H1 (cell line): Measurements from ENCODE around the gene MAP3K3. TPM values are rescaled to one million over a fixed set of nuclear protein-coding genes. Genes with fewer than 3 reads are reported as not detected.

Experiments
- CTCF ChIA-PET: fragments of 300-600 bp; sonication (Branson Sonifier 250); formaldehyde crosslinking; loops from one replicate; lab custom pipeline; 2021; ENCODE audit not compliant: partially characterized antibody; lab: Charles Lee
- POLR2A ChIA-PET: fragments of 300-600 bp; sonication (Branson Sonifier 250); formaldehyde crosslinking; loops from one replicate; lab custom pipeline; 2021; ENCODE audit warnings: inconsistent platforms; ENCODE audit not compliant: partially characterized antibody; lab: Charles Lee
- DNase-seq, 2 experiments: peaks; one replicate each; pipeline versions ENCODE4 v3.0.0 to v3.0.0-alpha.2; 2010 to 2022; ENCODE audit warnings: low spot score in 2 of 2, low read depth in 1 of 2, mixed read lengths in 1 of 2
- FAIRE-seq: peaks from 2 replicates; lab custom pipeline; 2011; peaks lifted over from hg19 to GRCh38; lab: Jason Lieb, UNC
- H2AFZ ChIP-seq: 2 replicates; pipeline ENCODE4 v1.8.1; 2012; ENCODE audit warnings: low read length, inconsistent platforms
- H2AK5ac ChIP-seq: 2 replicates; pipeline ENCODE4 v1.6.1; 2013; ENCODE audit warnings: low read depth, low read length
- H2BK120ac ChIP-seq: replicated peaks from 2 replicates; pipeline ENCODE3; 2013; ENCODE audit warnings: low read depth, low read length, inconsistent platforms
- H2BK12ac ChIP-seq: 2 replicates; pipeline ENCODE4 v1.6.1; 2013; ENCODE audit warnings: low read depth, low read length
- H2BK15ac ChIP-seq: 2 replicates; pipeline ENCODE4 v1.6.1; 2013; ENCODE audit warnings: low read length
- H2BK20ac ChIP-seq: 2 replicates; pipeline ENCODE4 v1.6.1; 2013; ENCODE audit warnings: low read length
- H2BK5ac ChIP-seq: 2 replicates; pipeline ENCODE4 v1.6.1; 2013; ENCODE audit warnings: low read depth, low read length
- H3K14ac ChIP-seq: 2 replicates; pipeline ENCODE4 v1.6.1; 2013; ENCODE audit warnings: inconsistent platforms; ENCODE audit not compliant: insufficient read length
- H3K18ac ChIP-seq: 2 replicates; pipeline ENCODE4 v1.6.1; 2013; ENCODE audit warnings: low read length; ENCODE audit errors: extremely low read depth
- H3K23ac ChIP-seq: 2 replicates; pipeline ENCODE4 v1.6.1; 2013; ENCODE audit warnings: inconsistent platforms; ENCODE audit not compliant: insufficient read length
- H3K23me2 ChIP-seq: 2 replicates; pipeline ENCODE4 v1.6.1; 2013; ENCODE audit warnings: low read depth, low read length
- H3K27ac ChIP-seq: 2 replicates; pipeline ENCODE4 v1.6.1; 2011; ENCODE audit warnings: low read depth, low read length, inconsistent platforms
- H3K27me3 ChIP-seq, 4 experiments: replicated peaks in 1 of 4; 1 replicate in 1 of 4; 2 replicates in 3 of 4; pipeline versions ENCODE4 v1.6.1 to v1.8.1; 2011 to 2013; ENCODE audit warnings: low read length in 3 of 4, mild to moderate bottlenecking in 3 of 4, inconsistent platforms in 2 of 4, mixed read lengths in 2 of 4, moderate library complexity in 1 of 4; ENCODE audit not compliant: control insufficient read depth in 3 of 4, insufficient read depth in 3 of 4; ENCODE audit errors: extremely low read depth in 1 of 4
- H3K36me3 ChIP-seq, 4 experiments: 2 replicates each; pipeline versions ENCODE4 v1.6.1 to v1.8.1; 2011 to 2013; ENCODE audit warnings: mild to moderate bottlenecking in 4 of 4, low read length in 3 of 4, moderate library complexity in 2 of 4, control low read depth in 1 of 4, inconsistent platforms in 1 of 4; ENCODE audit not compliant: insufficient read depth in 4 of 4, control insufficient read depth in 2 of 4
- H3K4ac ChIP-seq: replicated peaks from 2 replicates; pipeline ENCODE3; 2013; ENCODE audit warnings: low read length, low read depth, mixed read lengths, inconsistent platforms; ENCODE audit not compliant: insufficient read length
- H3K4me1 ChIP-seq, 4 experiments: replicated peaks in 1 of 4; 1 replicate in 1 of 4; 2 replicates in 3 of 4; pipeline versions ENCODE4 v1.6.1 to v1.8.1; 2011 to 2013; ENCODE audit warnings: low read length in 3 of 4, inconsistent platforms in 2 of 4, mixed read lengths in 1 of 4; ENCODE audit not compliant: insufficient read depth in 4 of 4, control insufficient read depth in 3 of 4
- H3K4me2 ChIP-seq, 2 experiments: 2 replicates each; pipeline versions ENCODE4 v1.6.1 to v1.8.1; 2011 to 2013; ENCODE audit warnings: low read depth in 2 of 2, low read length in 2 of 2, control low read depth in 1 of 2, inconsistent platforms in 1 of 2, mild to moderate bottlenecking in 1 of 2; ENCODE audit not compliant: insufficient read depth in 1 of 2
- H3K4me3 ChIP-seq, 4 experiments: fragments of 200-600, 300-600 bp in 1 of 4; sonication (generic), shearing (Covaris generic), sonication (Bioruptor Twin) in 1 of 4; 2 replicates each; pipeline versions ENCODE4 v1.5.1 to v1.8.1; 2011 to 2016; ENCODE audit warnings: low read length in 4 of 4, low read depth in 3 of 4, control low read depth in 2 of 4, inconsistent platforms in 2 of 4, mild to moderate bottlenecking in 2 of 4, mixed read lengths in 1 of 4, moderate library complexity in 1 of 4; ENCODE audit not compliant: insufficient read depth in 2 of 4; ENCODE audit errors: extremely low read depth in 1 of 4
- H3K56ac ChIP-seq: replicated peaks from 2 replicates; pipeline ENCODE3; 2013; ENCODE audit warnings: low read depth, mild to moderate bottlenecking, mixed read lengths, low read length, inconsistent platforms; ENCODE audit not compliant: insufficient read length
- H3K79me1 ChIP-seq: 2 replicates; pipeline ENCODE4 v1.6.1; 2013; ENCODE audit warnings: low read depth, low read length, control low read depth
- H3K79me2 ChIP-seq, 2 experiments: 2 replicates each; pipeline versions ENCODE4 v1.6.1 to v1.8.1; 2012 to 2013; ENCODE audit warnings: low read length in 2 of 2, mild to moderate bottlenecking in 2 of 2, inconsistent platforms in 1 of 2; ENCODE audit not compliant: insufficient read depth in 2 of 2, control insufficient read depth in 1 of 2
- H3K9ac ChIP-seq, 4 experiments: replicated peaks in 1 of 4; 1 replicate in 1 of 4; 2 replicates in 3 of 4; pipeline versions ENCODE4 v1.6.1 to v1.8.1; 2011 to 2013; ENCODE audit warnings: low read depth in 3 of 4, low read length in 3 of 4, control low read depth in 2 of 4, mild to moderate bottlenecking in 2 of 4, moderate library complexity in 2 of 4, inconsistent platforms in 1 of 4; ENCODE audit errors: extremely low read depth in 1 of 4
- H3K9me3 ChIP-seq, 2 experiments: 2 replicates each; pipeline versions ENCODE4 v1.6.1 to v1.8.1; 2012 to 2013; ENCODE audit warnings: mild to moderate bottlenecking in 2 of 2, moderate library complexity in 2 of 2, control low read depth in 1 of 2, inconsistent platforms in 1 of 2, low read depth in 1 of 2, low read length in 1 of 2, mixed read lengths in 1 of 2; ENCODE audit not compliant: insufficient read depth in 2 of 2
- H4K20me1 ChIP-seq, 2 experiments: replicated peaks in 1 of 2; 2 replicates each; pipeline versions ENCODE3 to v1.8.1; 2011 to 2013; ENCODE audit warnings: inconsistent platforms in 2 of 2, low read length in 2 of 2, mild to moderate bottlenecking in 1 of 2; ENCODE audit not compliant: insufficient read depth in 2 of 2, control insufficient read depth in 1 of 2
- H4K5ac ChIP-seq: 2 replicates; pipeline ENCODE4 v1.6.1; 2013; ENCODE audit warnings: low read length, low read depth, mixed read lengths, inconsistent platforms; ENCODE audit not compliant: insufficient read length
- H4K8ac ChIP-seq: 2 replicates; pipeline ENCODE4 v1.8.0; 2013; ENCODE audit warnings: mild to moderate bottlenecking, moderate library complexity, low read length, inconsistent platforms; ENCODE audit not compliant: insufficient read depth; ENCODE audit errors: extremely low read depth
- H4K91ac ChIP-seq: replicated peaks from 2 replicates; pipeline ENCODE3; 2013; ENCODE audit warnings: low read length, mixed read lengths, inconsistent platforms; ENCODE audit not compliant: insufficient read length
- CEBPB ChIP-seq: IDR thresholded peaks from 2 replicates; pipeline ENCODE4 v1.6.1; 2012; ENCODE audit warnings: low read depth, low read length
- CTBP2 ChIP-seq: IDR thresholded peaks from 2 replicates; pipeline ENCODE4 v1.7.0; 2011; ENCODE audit warnings: borderline replicate concordance, mild to moderate bottlenecking, moderate library complexity, mixed read lengths, low read length; ENCODE audit not compliant: insufficient read depth, insufficient read length
- TEAD4 ChIP-seq: IDR thresholded peaks from 2 replicates; pipeline ENCODE4 v1.6.1; 2012; ENCODE audit warnings: low read depth, low read length, inconsistent platforms, mixed read lengths
- YY1 ChIP-seq: IDR thresholded peaks from 2 replicates; pipeline ENCODE4 v1.6.1; 2011; ENCODE audit warnings: low read depth, mild to moderate bottlenecking, low read length
- WGBS, 2 experiments: shearing (Covaris generic) in 1 of 2; methylation state at CpG; one replicate each; pipeline versions ENCODE4 v1.1.6 to v1.1.7; 2013 to 2015; ENCODE audit warnings: low lambda C conversion rate in 2 of 2, mixed read lengths in 2 of 2, inconsistent platforms in 1 of 2, low coverage in 1 of 2, missing lambda C conversion rate in 1 of 2; ENCODE audit not compliant: insufficient replicate concordance in 2 of 2, insufficient coverage in 1 of 2, insufficient read length in 1 of 2; ENCODE audit errors: extremely low coverage in 1 of 2, missing lambda C conversion rate in 1 of 2; 5-methylcytosine and 5-hydroxymethylcytosine counted together
- polyA plus RNA-seq, 7 experiments: library from polyadenylated mRNA; depleted of rRNA in 3 of 7; stranded (reverse) in 5 of 7; unstranded in 2 of 7; fragments of >200 nt in 5 of 7; fragments of 200-250 nt in 2 of 7; gene quantifications; 1 replicate in 5 of 7; 2 replicates in 1 of 7; 4 replicates in 1 of 7; pipeline versions ENCODE4 v1.2.1 to v1.2.3, GENCODE V29; 2011 to 2013; ENCODE audit warnings: missing spikeins in 2 of 7, mixed read lengths in 2 of 7
- total RNA-seq: library from RNA; stranded (reverse); fragmentation: NEBNext Ultra II Directional; extraction: Animal tissue kit (Norgen Biotek cat#: 25700); gene quantifications from 2 replicates; pipeline ENCODE4 v1.2.1, GENCODE V29; 2021

MAP3K3 gene
- total and polyA plus RNA-seq, 2 of the 8 experiments (the other 6 are each of a cell fraction or from before 2014, with no cell fraction given), result 10.3 to 21.0 TPM

DNA sequence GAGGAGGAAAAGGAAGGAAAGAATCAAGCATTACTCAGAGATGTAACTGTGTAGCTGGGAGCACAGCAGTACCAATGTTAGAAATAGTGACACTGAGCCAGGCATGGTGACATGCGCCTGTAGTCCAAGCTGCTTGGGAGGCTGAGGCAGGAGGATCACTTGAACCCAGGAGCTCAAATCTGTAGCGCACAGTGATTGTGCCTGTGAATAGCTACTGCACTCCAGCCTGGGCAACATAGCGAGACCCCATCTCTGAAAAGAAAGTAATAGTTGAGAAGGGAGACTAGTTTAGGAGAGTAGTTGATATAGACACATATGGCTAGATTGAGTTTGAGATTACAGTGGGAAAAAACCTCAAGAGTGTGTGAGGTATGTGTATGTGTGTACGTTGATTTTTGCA, 17.8 kb downstream of the MAP3K3 start:
- Histone ChIP-seq H3K9ac (no peak overlapping the region), H4K20me1 (peaks cover 0 to 2% of the 10 kb centered on the region in 2 experiments), H3K14ac (no peak overlapping the region), H3K36me3 (peaks cover 0 to 7% (median 0%) of the 10 kb centered on the region in 4 experiments; a peak in 2 of 8 replicates), H3K9me3 (no peaks in the 10 kb centered on the region), H2BK120ac (no peak overlapping the region), H2BK5ac (no peak overlapping the region), H3K18ac (no peak overlapping the region), H3K4me2 (no peak overlapping the region), H3K56ac (no peak overlapping the region), H4K91ac (no peak overlapping the region), H4K8ac (no peak overlapping the region), H4K5ac (no peak overlapping the region), H2BK20ac (no peak overlapping the region), H3K4me3 (no peak overlapping the region), H3K79me1 (no peaks in the 10 kb centered on the region), H2AK5ac (no peak overlapping the region), H3K23ac (no peak overlapping the region), H3K27ac (no peak overlapping the region), H3K4ac (no peak overlapping the region), H3K23me2 (no peaks in the 10 kb centered on the region), H3K79me2 (no peaks in the 10 kb centered on the region), H2AFZ (no peak overlapping the region), H3K27me3 (no peaks in the 10 kb centered on the region), H3K4me1 (no peaks in the 10 kb centered on the region), H2BK15ac (no peak overlapping the region), H2BK12ac (no peak overlapping the region)
- DNase-seq, result no peak
- ChIA-PET CTCF (interaction anchor here (1.2 to 2.4 kb wide), 4 partner anchors 10 to 56 kb away, joined by 3 to 6 read pairs (median 4); no protein-coding TSS in a partner anchor), POLR2A (no interaction called here)
- FAIRE-seq, result no peak
- WGBS, 2 experiments, result 94% methylated on average over 4 of the region's 4 CpGs; no CpG with 5 or more reads in 1 of the 2 experiments
- TF ChIP-seq YY1 (no peak), CTBP2 (no peak), TEAD4 (no peak), CEBPB (no peak)
- TF ChIP-seq, all 59 proteins: peak for 0
